Stimulated activated CD8-positive, alpha-beta memory T cell treated with anti-CD3 and anti-CD28 coated beads, Interleukin-4, amount 100 ng/mL, for 48 hours (primary cell): ENCODE measurements around the gene KRT82.
A peak's percentile ranks its signal among the peaks of the same experiment; 100 is the strongest.
"Not testable (repeated sequence)": the region's sequence is repeated elsewhere in the genome, so short reads cannot be mapped to it uniquely, and the experiment has no call there.

Experiments
- DNase-seq: peaks from one replicate; pipeline ENCODE4 v3.0.0-alpha.2; 2020

KRT82 gene

GRCh38 chr12:52356762-52357580, 49.2 kb downstream of the KRT82 start:
- DNase-seq, result no peak

- DNase-seq, result no peak
Observed at GRCh38 chr12:52356031-52356761, 49.9 kb downstream of the KRT82 start.

GRCh38 chr12:52355176-52355575, 51.0 kb downstream of the KRT82 start:
- DNase-seq, result no peak

GRCh38 chr12:52354200-52354599, 51.9 kb downstream of the KRT82 start:
- DNase-seq, result no peak

GRCh38 chr12:52353766-52354165, 52.4 kb downstream of the KRT82 start:
- DNase-seq, result no peak

GRCh38 chr12:52352951-52353350, 53.2 kb downstream of the KRT82 start:
- no peak for DNase-seq

GRCh38 chr12:52351196-52352059, 54.7 kb downstream of the KRT82 start:
- DNase-seq, result peak; percentile 51

- no peak for DNase-seq
Observed at GRCh38 chr12:52350786-52351185, 55.3 kb downstream of the KRT82 start.

- DNase-seq, result no peak
Observed at GRCh38 chr12:52350021-52350620, 56.0 kb downstream of the KRT82 start.

GRCh38 chr12:52349196-52349595, 56.9 kb downstream of the KRT82 start:
- no peak for DNase-seq

GRCh38 chr12:52347551-52348510, 58.3 kb downstream of the KRT82 start:
- no peak for DNase-seq

GRCh38 chr12:52347016-52347415, 59.1 kb downstream of the KRT82 start:
- DNase-seq, result no peak

- no peak for DNase-seq
Observed at GRCh38 chr12:52346593-52346992, 59.5 kb downstream of the KRT82 start.

GRCh38 chr12:52345041-52345440, 61.1 kb downstream of the KRT82 start:
- not testable (repeated sequence) for DNase-seq

GRCh38 chr12:52344111-52344510, 62.0 kb downstream of the KRT82 start:
- DNase-seq, result no peak
